Measurements from ENCODE around the gene METTL8.

Gene METTL8

DNA sequence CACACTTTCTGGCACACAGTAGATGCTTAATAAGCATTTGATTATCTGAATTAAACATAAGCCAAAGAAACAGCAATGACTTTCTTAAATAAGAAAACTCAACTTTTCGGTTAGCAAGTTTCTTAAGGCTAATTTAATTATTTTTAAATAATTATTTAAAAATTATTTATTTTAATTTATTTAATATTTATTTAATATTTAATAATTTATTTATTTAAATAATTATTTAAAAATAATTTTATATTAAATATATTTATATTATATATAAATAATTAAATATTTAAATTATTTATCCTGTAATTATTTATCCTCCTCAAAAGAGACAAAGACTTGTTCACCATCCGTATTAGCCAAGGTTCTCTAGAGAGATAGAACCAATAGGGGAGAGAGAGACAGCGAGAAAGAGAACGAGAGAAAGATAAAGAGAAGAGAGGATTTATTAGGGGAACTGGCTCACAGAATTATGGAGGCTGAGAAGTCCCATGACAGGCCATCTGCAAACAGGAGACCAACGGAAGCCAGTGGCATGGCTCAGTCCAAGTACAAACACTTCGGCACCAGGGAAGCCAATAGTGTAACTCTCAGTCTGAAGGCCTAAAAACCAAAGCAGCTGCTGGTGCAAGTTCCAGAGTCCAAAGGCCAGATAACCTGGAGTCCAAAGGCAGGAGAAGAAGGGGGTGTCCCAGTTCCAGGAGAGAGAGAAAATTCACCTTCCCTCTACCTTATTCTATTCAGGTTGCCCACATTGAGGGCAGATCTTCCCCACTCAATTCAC, 125.3 kb downstream of the METTL8 start:
- TF ChIP-seq CTCF (IDR thresholded peaks at IDR 0.05), result no peak
- H3K27ac ChIP-seq, result no peak overlapping the region

DNA sequence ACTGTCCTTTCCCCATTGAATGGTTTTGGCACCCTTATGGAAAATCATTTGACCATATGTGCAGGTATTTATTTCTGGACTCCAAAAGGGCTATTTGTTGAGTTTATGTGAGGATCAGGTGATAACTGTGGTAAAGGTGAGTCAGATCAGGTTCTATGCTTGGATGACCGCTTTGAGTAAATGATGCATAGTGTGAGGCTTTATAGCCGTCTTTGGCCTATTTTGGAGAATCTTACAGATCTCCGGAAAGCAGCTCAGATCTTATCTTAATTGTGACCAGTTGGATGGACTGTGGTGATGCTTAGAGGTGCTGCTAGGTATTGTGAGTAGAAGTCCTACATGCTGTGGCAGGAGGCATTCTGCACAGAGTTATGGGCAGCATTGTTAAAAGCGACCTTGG, 126.2 kb downstream of the METTL8 start:
- H3K27ac ChIP-seq, result no peak overlapping the region
- no peak overlapping the region for H3K4me3 ChIP-seq (ENCODE audit: low read depth in 1 of 2, low read length in 1 of 2)
- H3K9me3 ChIP-seq, result no peaks in the 10 kb centered on the region
- no peaks in the 10 kb centered on the region for H3K4me1 ChIP-seq (ENCODE audit: control insufficient read depth in 1 of 2, insufficient read depth in 1 of 2, low read depth in 1 of 2, low read length in 1 of 2)
- TF ChIP-seq CTCF (IDR thresholded peaks at IDR 0.05), result no peak
- no peaks in the 10 kb centered on the region for H3K27me3 ChIP-seq
- no peaks in the 10 kb centered on the region for H3K36me3 ChIP-seq

More for the DNA sequence above, 125.3 kb downstream of the METTL8 start:
- no peaks in the 10 kb centered on the region for H3K27me3 ChIP-seq
- H3K4me3 ChIP-seq (ENCODE audit: low read depth in 1 of 2, low read length in 1 of 2), result no peak overlapping the region
- no peaks in the 10 kb centered on the region for H3K9me3 ChIP-seq
- no peaks in the 10 kb centered on the region for H3K36me3 ChIP-seq
- no peaks in the 10 kb centered on the region for H3K4me1 ChIP-seq (ENCODE audit: control insufficient read depth in 1 of 2, insufficient read depth in 1 of 2, low read depth in 1 of 2, low read length in 1 of 2)

DNA sequence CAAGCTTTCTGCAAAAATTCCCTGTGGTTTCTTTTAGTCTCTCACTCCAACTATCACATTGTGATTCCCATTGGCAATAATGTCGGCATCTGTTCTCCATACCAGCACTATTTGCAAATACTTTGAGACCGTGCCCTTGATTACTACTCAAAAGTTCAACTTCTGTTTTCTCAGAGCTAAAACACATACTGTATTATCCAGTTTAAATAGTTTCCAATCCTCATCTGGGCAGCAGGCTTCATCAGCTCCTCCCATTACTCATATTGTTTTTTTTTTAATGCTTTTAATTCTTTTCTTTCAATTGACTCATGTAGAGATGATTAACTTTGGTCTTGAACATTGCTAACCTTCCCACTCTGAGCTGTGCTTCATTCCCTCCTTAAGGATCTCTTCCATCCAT, 135.8 kb downstream of the METTL8 start:
- TF ChIP-seq CTCF (IDR thresholded peaks at IDR 0.05), result no peak
- Histone ChIP-seq H3K27me3 (no peaks in the 10 kb centered on the region), H3K27ac (no peak overlapping the region), H3K4me1 (ENCODE audit: control insufficient read depth in 1 of 2, insufficient read depth in 1 of 2, low read depth in 1 of 2, low read length in 1 of 2) (no peaks in the 10 kb centered on the region), H3K9me3 (no peaks in the 10 kb centered on the region), H3K4me3 (ENCODE audit: low read depth in 1 of 2, low read length in 1 of 2) (no peak overlapping the region), H3K36me3 (no peaks in the 10 kb centered on the region)

GRCh38 chr2:171294608-171295007, 139.2 kb downstream of the METTL8 start:
- Histone ChIP-seq H3K9me3 (no peaks in the 10 kb centered on the region), H3K36me3 (no peaks in the 10 kb centered on the region), H3K4me3 (ENCODE audit: low read depth in 1 of 2, low read length in 1 of 2) (no peak overlapping the region), H3K4me1 (ENCODE audit: control insufficient read depth in 1 of 2, insufficient read depth in 1 of 2, low read depth in 1 of 2, low read length in 1 of 2) (no peaks in the 10 kb centered on the region), H3K27me3 (no peaks in the 10 kb centered on the region), H3K27ac (no peak overlapping the region)
- TF ChIP-seq CTCF (IDR thresholded peaks at IDR 0.05), result no peak

DNA sequence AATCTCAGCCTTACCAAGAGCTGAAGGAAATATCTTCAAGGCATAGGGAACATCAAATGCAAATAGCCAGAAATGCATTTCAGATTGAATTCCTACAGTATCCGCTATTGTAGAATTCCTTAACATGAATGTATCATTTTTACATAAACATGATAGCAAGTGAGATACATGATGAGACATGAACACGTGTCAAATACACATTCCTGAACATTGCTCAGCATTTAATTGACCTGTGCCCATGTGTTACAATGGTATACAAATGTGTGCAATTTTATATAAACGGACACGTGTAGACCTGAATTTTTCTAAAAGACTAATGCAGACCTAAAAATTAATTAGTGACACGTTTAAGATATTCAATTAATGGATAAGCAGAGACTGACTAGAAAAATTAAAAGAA, 140.1 kb downstream of the METTL8 start:
- no peak for TF ChIP-seq CTCF (IDR thresholded peaks at IDR 0.05)
- Histone ChIP-seq H3K36me3 (no peaks in the 10 kb centered on the region), H3K27ac (no peak overlapping the region), H3K4me3 (ENCODE audit: low read depth in 1 of 2, low read length in 1 of 2) (no peak overlapping the region), H3K4me1 (ENCODE audit: control insufficient read depth in 1 of 2, insufficient read depth in 1 of 2, low read depth in 1 of 2, low read length in 1 of 2) (no peaks in the 10 kb centered on the region), H3K27me3 (no peaks in the 10 kb centered on the region), H3K9me3 (no peaks in the 10 kb centered on the region)

Data from neutrophil (primary cell).